Activated T-helper 1 cell treated with anti-CD3 and anti-CD28 coated beads, Interleukin-12 subunit alpha, Interleukin-12 subunit beta, Interleukin-2, Interleukin-4 antibody, amounts not matched to agents 30 ng/mL and 10 ng/mL and 1 ng/mL, durations not matched to agents 14 hours and 24 hours and 36 hours (primary cell): ENCODE results near the gene PRDM16. TPM values are rescaled to one million over a fixed set of nuclear protein-coding genes. Genes with fewer than 3 reads are reported as not detected.

Experiments used
- DNase-seq: peaks from one replicate; pipeline ENCODE4 v3.0.0; 2021; ENCODE audit warnings: low spot score
- H3K27ac Mint-ChIP-seq: one replicate; pipeline ENCODE4 v1.8.0; 2021; ENCODE audit warnings: mild to moderate bottlenecking, mixed read lengths
- H3K27me3 Mint-ChIP-seq: one replicate; pipeline ENCODE4 v1.8.0; 2022; ENCODE audit warnings: mild to moderate bottlenecking, moderate library complexity, mixed read lengths; ENCODE audit not compliant: insufficient read depth
- H3K36me3 Mint-ChIP-seq: one replicate; pipeline ENCODE4 v1.8.0; 2021; ENCODE audit warnings: low read depth, mixed read lengths
- H3K4me1 Mint-ChIP-seq: one replicate; pipeline ENCODE4 v1.8.0; 2021; ENCODE audit warnings: low read depth, mixed read lengths
- H3K4me3 Mint-ChIP-seq: one replicate; pipeline ENCODE4 v1.8.0; 2021; ENCODE audit warnings: mild to moderate bottlenecking, moderate library complexity, mixed read lengths
- H3K9me3 Mint-ChIP-seq: one replicate; pipeline ENCODE4 v1.8.0; 2021; ENCODE audit warnings: mixed read lengths
- intact Hi-C: fragments of 100-400 bp; cut with micrococcal nuclease; formaldehyde crosslinking; loops from one replicate; pipeline ENCODE4 v1.15.1; 2024
- total RNA-seq: library from RNA; stranded (reverse); gene quantifications from 2 replicates; pipeline ENCODE4 v1.2.3, GENCODE V29; 2022

Gene PRDM16
- total RNA-seq, 1 donor from 2014 or later: not detected

DNA sequence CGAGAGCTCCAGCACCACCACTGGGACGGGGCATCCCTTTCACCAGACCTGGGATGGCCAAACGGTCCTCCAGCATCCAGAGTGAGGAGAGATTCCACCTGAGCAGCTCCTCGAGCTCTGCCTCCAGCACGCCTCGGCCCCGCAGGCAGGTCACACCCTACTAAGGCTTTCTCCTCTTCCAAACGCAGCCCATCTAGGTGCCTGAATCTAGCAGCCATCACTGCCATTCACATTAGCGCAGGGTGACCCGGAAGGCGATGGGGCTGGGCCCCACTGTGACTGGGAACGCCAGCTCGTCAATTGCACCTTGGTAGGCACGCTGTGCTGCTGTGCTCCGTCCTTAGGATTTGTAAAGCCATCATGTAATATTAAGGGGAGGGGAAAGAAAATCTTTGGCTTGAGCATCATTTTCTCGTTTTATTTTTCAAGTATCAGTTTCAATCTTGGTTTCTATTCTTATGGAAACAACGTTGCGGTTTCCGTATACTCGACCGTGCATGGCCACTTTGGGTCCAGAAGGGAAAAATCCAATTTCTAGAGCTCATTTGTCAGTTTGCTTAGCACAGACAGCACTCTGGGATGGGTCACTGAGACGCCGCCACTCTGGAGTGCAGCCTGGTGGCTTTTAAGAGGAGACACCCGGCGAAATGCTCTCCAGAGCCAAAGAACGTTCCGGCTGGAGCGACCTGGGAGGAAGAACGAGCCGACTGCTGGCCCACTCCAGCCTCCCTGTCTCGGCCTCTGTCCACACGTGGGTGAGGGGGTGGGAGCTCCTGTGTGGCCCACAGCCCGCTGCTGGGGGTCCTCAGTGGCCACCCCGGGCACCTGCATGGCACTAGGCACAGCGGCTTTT lies 173.6 kb downstream of the PRDM16 start:
- Mint-ChIP-seq H3K9me3 (no peaks in the 10 kb centered on the region), H3K36me3 (no peaks in the 10 kb centered on the region), H3K4me3 (no peak overlapping the region), H3K4me1 (no peaks in the 10 kb centered on the region), H3K27ac (no peak overlapping the region), H3K27me3 (peaks cover 5% of the 10 kb centered on the region)
- DNase-seq: no peak
- intact Hi-C loops: no loop called here

GRCh38 chr1:3243304-3243703 lies 174.3 kb downstream of the PRDM16 start:
- intact Hi-C loops: no loop called here
- H3K4me1 Mint-ChIP-seq: no peaks in the 10 kb centered on the region
- H3K36me3 Mint-ChIP-seq: no peaks in the 10 kb centered on the region
- H3K9me3 Mint-ChIP-seq: no peaks in the 10 kb centered on the region
- H3K27ac Mint-ChIP-seq: no peak overlapping the region
- DNase-seq: no peak
- H3K27me3 Mint-ChIP-seq: peaks cover 11% of the 10 kb centered on the region
- H3K4me3 Mint-ChIP-seq: no peak overlapping the region

- Mint-ChIP-seq H3K27me3 (peaks cover 18% of the 10 kb centered on the region), H3K36me3 (no peaks in the 10 kb centered on the region), H3K4me1 (no peaks in the 10 kb centered on the region), H3K9me3 (no peaks in the 10 kb centered on the region), H3K27ac (no peak overlapping the region), H3K4me3 (no peak overlapping the region)
- DNase-seq: no peak
- intact Hi-C loops: no loop called here
Observed at GRCh38 chr1:3244025-3244926, 175.3 kb downstream of the PRDM16 start.

DNA sequence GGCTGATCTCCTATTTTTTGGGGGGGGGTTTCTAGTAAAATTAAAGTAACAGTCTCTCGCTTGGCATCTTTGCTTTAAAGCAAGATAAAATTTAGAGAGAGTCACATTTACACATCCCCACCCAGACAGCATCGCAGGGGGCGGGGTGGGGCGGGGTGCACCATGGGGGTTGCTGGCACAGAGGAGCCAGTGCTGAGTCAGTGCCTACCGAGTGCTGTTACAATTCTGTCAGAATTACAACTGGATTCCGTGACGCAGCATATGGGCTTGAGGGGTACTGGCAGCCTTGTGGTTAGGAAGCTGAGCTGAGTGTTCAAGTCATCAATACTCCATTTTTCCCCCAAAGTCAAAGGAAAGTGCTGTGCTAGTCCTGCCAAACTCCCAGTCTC lies 175.9 kb downstream of the PRDM16 start:
- Mint-ChIP-seq H3K36me3 (no peaks in the 10 kb centered on the region), H3K27ac (no peak overlapping the region), H3K27me3 (peaks cover 19% of the 10 kb centered on the region), H3K4me1 (no peaks in the 10 kb centered on the region), H3K4me3 (no peak overlapping the region), H3K9me3 (no peaks in the 10 kb centered on the region)
- intact Hi-C loops: no loop called here
- no peak for DNase-seq

DNA sequence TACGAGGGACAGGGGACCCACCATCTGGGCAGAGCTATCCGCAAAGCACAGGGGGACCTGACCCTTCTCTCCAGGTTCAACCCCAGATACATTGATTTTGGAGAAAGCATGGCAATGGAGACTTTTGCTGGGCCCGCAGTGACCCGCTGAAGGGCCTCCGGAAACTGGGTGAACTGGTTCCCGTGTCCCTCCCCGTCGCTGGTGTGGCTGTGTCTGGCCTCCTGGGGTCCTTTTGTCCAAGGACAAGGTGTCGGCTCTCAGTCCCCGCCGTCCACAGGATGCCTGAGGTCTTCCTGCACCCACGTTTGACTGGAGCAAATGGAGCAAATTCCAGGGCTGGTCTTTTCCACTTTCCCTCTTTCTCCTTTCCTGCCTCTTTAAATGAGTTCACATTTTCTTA lies 176.3 kb downstream of the PRDM16 start:
- Mint-ChIP-seq H3K4me1 (no peaks in the 10 kb centered on the region), H3K4me3 (no peak overlapping the region), H3K9me3 (no peaks in the 10 kb centered on the region), H3K27me3 (peaks cover 19% of the 10 kb centered on the region), H3K36me3 (no peaks in the 10 kb centered on the region), H3K27ac (no peak overlapping the region)
- no peak for DNase-seq
- intact Hi-C loops: no loop called here

DNA sequence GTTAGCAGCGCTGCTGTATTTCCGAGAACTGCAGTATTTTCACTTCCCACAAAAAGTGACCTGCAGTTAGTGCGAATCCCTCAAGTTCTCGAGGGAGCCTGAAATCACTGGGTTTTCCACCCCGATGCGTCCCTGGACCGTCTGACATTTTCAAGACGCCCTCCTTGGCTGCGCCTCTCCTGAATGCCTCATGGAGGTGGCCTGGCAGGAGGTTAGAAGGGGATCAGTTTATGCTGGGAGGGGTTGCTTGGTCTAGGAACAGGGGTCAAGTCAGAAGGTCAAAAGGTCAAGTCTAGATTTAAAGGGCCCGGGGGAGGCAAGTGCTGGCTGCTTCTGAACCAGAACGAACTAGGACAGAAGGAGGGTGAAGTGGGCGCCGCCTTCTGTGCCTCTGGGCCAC lies 176.8 kb downstream of the PRDM16 start:
- Mint-ChIP-seq H3K27me3 (peaks cover 19% of the 10 kb centered on the region), H3K4me1 (no peaks in the 10 kb centered on the region), H3K27ac (no peak overlapping the region), H3K36me3 (no peaks in the 10 kb centered on the region), H3K9me3 (no peaks in the 10 kb centered on the region), H3K4me3 (no peak overlapping the region)
- DNase-seq: no peak
- intact Hi-C loops: no loop called here

DNA sequence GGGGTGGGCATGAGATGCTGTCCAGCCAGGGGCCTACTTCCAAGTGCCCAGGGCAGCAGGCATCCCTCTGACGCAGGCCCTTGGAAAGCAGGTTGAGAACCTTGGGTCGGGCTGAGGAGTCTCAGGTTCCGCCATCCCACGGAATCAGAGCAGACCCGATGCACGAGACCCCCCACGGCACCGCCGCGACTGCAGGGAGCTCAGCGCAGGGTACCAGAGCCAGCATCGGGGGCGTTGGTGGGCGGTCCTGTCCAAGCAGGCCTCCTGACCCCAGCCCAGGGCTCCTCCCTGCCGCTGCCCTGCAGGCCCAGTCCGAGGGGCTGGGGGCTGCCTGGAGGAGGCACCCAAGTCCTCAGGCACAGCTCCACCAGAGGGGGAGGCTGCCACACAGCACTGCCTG lies 177.2 kb downstream of the PRDM16 start:
- Mint-ChIP-seq H3K4me3 (no peak overlapping the region), H3K27me3 (peaks cover 19% of the 10 kb centered on the region), H3K36me3 (no peaks in the 10 kb centered on the region), H3K4me1 (no peaks in the 10 kb centered on the region), H3K9me3 (no peaks in the 10 kb centered on the region), H3K27ac (no peak overlapping the region)
- no peak for DNase-seq
- intact Hi-C loops: no loop called here

DNA sequence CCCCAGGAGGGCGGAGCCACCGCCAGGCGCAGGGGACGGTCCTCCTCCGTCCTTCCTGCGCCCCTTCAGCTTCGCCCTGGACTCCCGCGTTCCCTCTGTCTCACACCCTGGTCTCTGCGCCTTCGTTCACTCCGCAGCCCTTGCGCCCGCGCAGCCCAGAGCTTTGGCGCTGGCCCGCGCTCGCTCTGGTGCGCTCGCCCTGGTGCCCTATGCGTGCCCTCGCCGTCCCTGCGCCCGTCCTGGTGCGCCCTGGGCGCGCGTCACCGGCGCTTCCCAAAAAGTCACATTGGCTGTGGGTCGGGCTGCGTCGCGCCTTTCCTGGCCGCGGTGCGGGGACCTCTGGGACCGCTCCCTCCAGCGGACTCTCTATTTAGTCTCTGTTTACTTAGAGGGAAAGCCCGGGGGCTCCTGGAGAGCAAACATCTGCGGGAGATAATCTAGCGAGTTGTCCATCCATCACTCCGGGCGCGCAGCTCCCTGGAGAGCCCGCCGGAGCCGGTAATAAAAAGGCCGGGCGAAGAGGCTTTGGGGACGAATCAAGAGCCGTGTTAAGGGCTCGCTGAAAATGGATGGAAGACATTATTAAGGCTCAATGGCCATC lies 178.6 kb downstream of the PRDM16 start:
- no peak overlapping the region for H3K27ac Mint-ChIP-seq
- intact Hi-C loops: no loop called here
- no peaks in the 10 kb centered on the region for H3K9me3 Mint-ChIP-seq
- peaks cover 19% of the 10 kb centered on the region for H3K27me3 Mint-ChIP-seq
- no peaks in the 10 kb centered on the region for H3K4me1 Mint-ChIP-seq
- H3K4me3 Mint-ChIP-seq: no peak overlapping the region
- no peaks in the 10 kb centered on the region for H3K36me3 Mint-ChIP-seq
- DNase-seq: no peak

- Mint-ChIP-seq H3K4me1 (no peaks in the 10 kb centered on the region), H3K27ac (no peak overlapping the region), H3K36me3 (no peaks in the 10 kb centered on the region), H3K4me3 (no peak overlapping the region), H3K27me3 (peaks cover 19% of the 10 kb centered on the region), H3K9me3 (no peaks in the 10 kb centered on the region)
- intact Hi-C loops: no loop called here
- DNase-seq: no peak
Observed at GRCh38 chr1:3248155-3249141, 179.4 kb downstream of the PRDM16 start.

DNA sequence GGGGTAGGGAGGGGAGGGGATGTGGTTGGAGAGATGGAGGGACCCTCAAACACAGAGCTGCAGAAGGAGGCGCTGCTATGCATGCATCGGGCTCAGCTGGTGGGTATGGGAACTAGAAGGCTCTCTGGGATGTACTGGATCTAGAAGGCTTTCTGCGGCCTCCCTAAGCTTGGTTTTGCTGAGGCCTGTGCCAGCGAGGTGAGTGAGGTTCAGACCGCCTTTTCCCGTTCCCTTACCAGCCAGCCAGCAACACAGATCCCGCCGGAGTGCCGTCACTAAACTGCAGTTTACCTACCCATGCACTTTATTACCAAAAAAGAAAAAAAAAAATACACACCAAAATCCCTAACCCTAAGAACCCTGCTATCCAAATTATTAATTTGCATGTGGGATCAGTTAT lies 180.2 kb downstream of the PRDM16 start:
- Mint-ChIP-seq H3K9me3 (no peaks in the 10 kb centered on the region), H3K36me3 (no peaks in the 10 kb centered on the region), H3K27me3 (peaks cover 19% of the 10 kb centered on the region), H3K4me1 (no peaks in the 10 kb centered on the region), H3K27ac (no peak overlapping the region), H3K4me3 (no peak overlapping the region)
- DNase-seq: no peak
- intact Hi-C loops: no loop called here

DNA sequence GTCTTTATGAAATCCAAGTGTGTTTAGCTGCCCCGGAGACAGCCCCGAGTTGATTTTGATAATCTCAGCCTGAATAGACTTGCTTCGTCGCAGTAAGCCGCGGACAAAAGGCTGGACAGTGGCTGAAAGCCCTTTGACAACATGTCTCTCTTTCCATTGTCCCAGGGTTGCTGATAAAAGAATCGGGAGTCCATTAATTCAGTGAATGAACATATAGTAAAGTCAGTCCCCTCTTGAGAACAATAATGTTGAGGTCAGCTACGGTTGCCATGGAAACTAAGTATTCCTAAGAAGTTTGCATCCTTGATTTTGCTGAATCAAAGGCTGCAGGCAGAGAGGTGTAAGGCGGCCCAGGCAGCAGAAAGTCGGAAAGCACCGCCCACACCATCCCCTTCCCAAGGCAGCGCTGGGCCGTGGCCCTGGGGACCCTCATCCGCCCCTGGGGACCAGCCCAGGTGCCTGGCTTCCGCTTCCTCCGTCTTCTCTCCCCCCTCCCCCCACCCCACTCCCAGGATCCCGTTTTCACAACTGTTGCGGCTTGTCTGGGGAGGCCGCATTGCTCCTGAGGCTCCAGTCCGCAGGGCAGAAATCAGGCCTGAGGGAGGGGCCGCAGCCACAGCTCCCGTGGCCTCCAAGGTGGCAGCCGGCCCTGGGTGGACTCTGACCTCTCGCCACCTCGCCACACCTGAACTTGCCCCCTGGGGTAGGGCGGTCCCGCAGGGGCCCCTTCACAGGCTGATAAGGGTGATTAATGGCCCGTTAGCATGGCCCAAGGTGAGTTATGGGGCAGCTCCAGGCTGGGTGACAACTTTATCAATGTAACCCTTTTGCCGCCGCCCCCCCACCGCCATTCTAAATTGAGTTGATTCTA lies 180.9 kb downstream of the PRDM16 start:
- Mint-ChIP-seq H3K27ac (no peak overlapping the region), H3K27me3 (peaks cover 19% of the 10 kb centered on the region), H3K4me1 (no peaks in the 10 kb centered on the region), H3K9me3 (no peaks in the 10 kb centered on the region), H3K4me3 (no peak overlapping the region), H3K36me3 (no peaks in the 10 kb centered on the region)
- no peak for DNase-seq
- intact Hi-C loops: no loop called here
